Uterus (tissue), 4 donors: ENCODE measurements around the gene URGCP. TPM values are rescaled to one million over a fixed set of nuclear protein-coding genes. Genes with fewer than 3 reads are reported as not detected.
"Not testable (repeated sequence)": the region's sequence is repeated elsewhere in the genome, so short reads cannot be mapped to it uniquely, and the experiment has no call there.

Experiments used
- DNase-seq, 2 donors: peaks; one replicate each; pipeline ENCODE4 v3.0.0-alpha.2; 2019 to 2020
- H3K27ac ChIP-seq, 2 donors: fragments of 200-600 bp; sonication (generic); 1 replicate in 1 of 2; 2 replicates in 1 of 2; pipeline ENCODE4 v1.5.1; 2016 to 2018
- H3K27me3 ChIP-seq, 2 donors: fragments of 200-600 bp; sonication (generic); one replicate each; pipeline ENCODE4 v1.5.1; 2018 to 2019; ENCODE audit warnings: control low read depth in 1 of 2
- H3K36me3 ChIP-seq, 2 donors: fragments of 200-600 bp; sonication (generic); one replicate each; pipeline ENCODE4 v1.5.1; 2019; ENCODE audit warnings: control low read depth in 1 of 2
- H3K4me1 ChIP-seq, 2 donors: fragments of 200-600 bp; sonication (generic); one replicate each; pipeline ENCODE4 v1.5.1; 2018 to 2019; ENCODE audit warnings: control low read depth in 1 of 2
- H3K4me3 ChIP-seq, 2 donors: fragments of 200-600 bp; sonication (generic); 1 replicate in 1 of 2; 2 replicates in 1 of 2; pipeline ENCODE4 v1.5.1; 2018 to 2019; ENCODE audit warnings: mild to moderate bottlenecking in 1 of 2
- H3K9me3 ChIP-seq, 2 donors: fragments of 200-600 bp; sonication (generic); one replicate each; pipeline ENCODE4 v1.5.1; 2019; ENCODE audit warnings: control low read depth in 1 of 2
- POLR2A ChIP-seq, 2 donors: fragments of 450-650 bp; IDR thresholded peaks; one replicate each; pipeline ENCODE4 v1.6.1; 2016; ENCODE audit warnings: antibody characterized with exemption in 2 of 2, mild to moderate bottlenecking in 1 of 2, moderate library complexity in 1 of 2
- intact Hi-C: fragments of 100-400 bp; cut with DNase I; formaldehyde crosslinking; loops from one replicate; pipeline ENCODE4 v1.15.1; 2023; ENCODE audit warnings: low total_unique reads
- total RNA-seq, 4 donors: library from RNA; depleted of rRNA in 3 of 4; stranded (reverse); fragments of >200 nt in 3 of 4; gene quantifications; one replicate each; pipeline versions ENCODE4 v1.1.0 to v1.2.4, GENCODE V29; 2014 to 2023
- TF ChIP-seq, protein P1 (sequence below), 4 experiments: fragments of 200-600 bp in 2 of 4; fragments of 450-650 bp in 2 of 4; sonication (generic) in 2 of 4; IDR thresholded peaks; one replicate each; pipeline ENCODE4 v1.5.1; 2016 to 2019; ENCODE audit warnings: antibody characterized with exemption in 4 of 4, mild to moderate bottlenecking in 2 of 4, moderate library complexity in 1 of 4
- donor health status: DM: yes; HTN: yes; CAD: no.

URGCP gene
- total RNA-seq, 4 donors from 2014 or later, result 13.1 to 44.8 (median 28.9) TPM

DNA sequence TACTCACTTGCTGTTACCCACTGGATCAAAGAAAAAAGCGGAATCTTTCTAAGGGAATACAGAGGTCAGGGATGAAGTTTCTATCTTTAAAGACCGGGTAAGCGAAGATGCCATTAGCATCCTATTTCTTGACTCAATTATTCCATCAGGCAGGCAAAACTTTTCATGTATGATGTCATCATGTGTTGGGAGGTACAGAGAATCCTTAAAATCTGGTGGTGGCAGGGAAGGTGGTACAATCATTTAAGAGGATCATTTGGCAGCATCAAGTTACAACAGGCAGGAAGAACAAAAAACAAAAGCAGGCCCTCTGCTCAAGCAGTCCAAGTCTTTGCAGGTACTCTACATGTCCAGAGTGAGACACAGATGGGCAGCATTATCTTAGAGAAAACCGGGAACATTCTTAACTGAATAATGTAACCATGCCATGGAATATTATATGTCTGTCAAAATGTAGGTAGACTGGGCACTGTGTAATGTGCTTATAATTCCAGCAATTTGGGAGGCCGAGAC is 3.8 kb downstream of the URGCP start:
- intact Hi-C loops, result no loop called here
- H3K9me3 ChIP-seq, result no peaks in the 10 kb centered on the region
- no peak overlapping the region for H3K4me3 ChIP-seq
- peaks cover 0 to 8% of the 10 kb centered on the region in 2 donors for H3K4me1 ChIP-seq
- no peak overlapping the region for H3K27ac ChIP-seq
- TF ChIP-seq, protein P1, sequence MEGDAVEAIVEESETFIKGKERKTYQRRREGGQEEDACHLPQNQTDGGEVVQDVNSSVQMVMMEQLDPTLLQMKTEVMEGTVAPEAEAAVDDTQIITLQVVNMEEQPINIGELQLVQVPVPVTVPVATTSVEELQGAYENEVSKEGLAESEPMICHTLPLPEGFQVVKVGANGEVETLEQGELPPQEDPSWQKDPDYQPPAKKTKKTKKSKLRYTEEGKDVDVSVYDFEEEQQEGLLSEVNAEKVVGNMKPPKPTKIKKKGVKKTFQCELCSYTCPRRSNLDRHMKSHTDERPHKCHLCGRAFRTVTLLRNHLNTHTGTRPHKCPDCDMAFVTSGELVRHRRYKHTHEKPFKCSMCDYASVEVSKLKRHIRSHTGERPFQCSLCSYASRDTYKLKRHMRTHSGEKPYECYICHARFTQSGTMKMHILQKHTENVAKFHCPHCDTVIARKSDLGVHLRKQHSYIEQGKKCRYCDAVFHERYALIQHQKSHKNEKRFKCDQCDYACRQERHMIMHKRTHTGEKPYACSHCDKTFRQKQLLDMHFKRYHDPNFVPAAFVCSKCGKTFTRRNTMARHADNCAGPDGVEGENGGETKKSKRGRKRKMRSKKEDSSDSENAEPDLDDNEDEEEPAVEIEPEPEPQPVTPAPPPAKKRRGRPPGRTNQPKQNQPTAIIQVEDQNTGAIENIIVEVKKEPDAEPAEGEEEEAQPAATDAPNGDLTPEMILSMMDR (IDR thresholded peaks at IDR 0.05), result no peak
- TF ChIP-seq POLR2A (IDR thresholded peaks at IDR 0.05), result no peak
- no peaks in the 10 kb centered on the region for H3K27me3 ChIP-seq
- DNase-seq, result no peak
- no peaks in the 10 kb centered on the region for H3K36me3 ChIP-seq

DNA sequence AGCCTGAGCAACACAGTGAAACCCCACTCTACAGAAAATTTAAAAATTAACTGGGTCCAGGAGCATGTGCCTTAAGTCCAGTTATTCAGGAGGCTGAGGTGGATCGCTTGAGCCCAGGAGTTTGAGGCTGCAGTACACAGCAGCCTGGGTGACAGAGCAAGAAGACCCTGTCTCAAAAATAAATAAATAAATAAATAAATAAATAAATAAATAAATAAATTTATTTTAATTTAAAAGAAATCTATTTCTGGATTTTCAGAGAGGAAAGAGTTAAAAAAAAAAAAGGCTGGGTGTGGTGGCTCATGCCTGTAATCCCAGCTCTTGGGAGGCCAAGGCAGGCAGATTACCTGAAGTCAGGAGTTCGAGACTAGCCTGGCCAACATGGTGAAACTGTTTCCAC is 7.8 kb downstream of the URGCP start:
- H3K27me3 ChIP-seq, H3K9me3 ChIP-seq, H3K4me1 ChIP-seq, intact Hi-C loops, H3K36me3 ChIP-seq, H3K27ac ChIP-seq, DNase-seq, H3K4me3 ChIP-seq: not testable (repeated sequence)

DNA sequence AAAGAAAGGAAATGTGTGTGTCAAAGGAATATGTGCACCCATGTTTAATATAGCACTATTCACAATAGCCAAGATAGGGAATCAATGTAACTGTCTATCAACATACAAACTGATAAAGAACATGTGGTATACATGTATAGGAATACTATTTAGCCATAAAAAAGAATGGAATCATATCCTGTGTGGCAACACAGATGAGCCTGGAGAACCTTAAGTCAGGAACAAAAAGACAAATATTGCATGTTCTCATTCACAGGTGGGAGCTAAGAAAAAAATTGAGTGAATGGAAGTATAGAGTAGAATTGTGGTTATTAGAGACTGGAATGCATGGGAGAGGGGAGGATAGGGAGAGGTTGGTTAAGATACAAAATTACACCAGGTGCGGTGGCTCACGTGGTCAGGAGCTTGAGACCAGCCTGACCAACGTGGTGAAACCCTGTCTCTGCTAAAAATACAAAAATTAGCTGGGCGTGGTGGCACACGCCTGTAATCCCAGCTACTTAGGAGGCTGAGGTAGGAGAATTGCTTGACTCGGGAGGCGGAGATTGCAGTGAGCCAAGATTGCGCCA is 10.5 kb downstream of the URGCP start:
- no peak for DNase-seq
- Histone ChIP-seq H3K27ac (no peak overlapping the region), H3K4me1 (no peaks in the 10 kb centered on the region), H3K9me3 (no peaks in the 10 kb centered on the region), H3K27me3 (no peaks in the 10 kb centered on the region), H3K36me3 (no peaks in the 10 kb centered on the region), H3K4me3 (no peak overlapping the region)
- TF ChIP-seq, protein P1 (IDR thresholded peaks at IDR 0.05), result no peak
- TF ChIP-seq POLR2A (IDR thresholded peaks at IDR 0.05), result no peak
- intact Hi-C loops, result no loop called here

DNA sequence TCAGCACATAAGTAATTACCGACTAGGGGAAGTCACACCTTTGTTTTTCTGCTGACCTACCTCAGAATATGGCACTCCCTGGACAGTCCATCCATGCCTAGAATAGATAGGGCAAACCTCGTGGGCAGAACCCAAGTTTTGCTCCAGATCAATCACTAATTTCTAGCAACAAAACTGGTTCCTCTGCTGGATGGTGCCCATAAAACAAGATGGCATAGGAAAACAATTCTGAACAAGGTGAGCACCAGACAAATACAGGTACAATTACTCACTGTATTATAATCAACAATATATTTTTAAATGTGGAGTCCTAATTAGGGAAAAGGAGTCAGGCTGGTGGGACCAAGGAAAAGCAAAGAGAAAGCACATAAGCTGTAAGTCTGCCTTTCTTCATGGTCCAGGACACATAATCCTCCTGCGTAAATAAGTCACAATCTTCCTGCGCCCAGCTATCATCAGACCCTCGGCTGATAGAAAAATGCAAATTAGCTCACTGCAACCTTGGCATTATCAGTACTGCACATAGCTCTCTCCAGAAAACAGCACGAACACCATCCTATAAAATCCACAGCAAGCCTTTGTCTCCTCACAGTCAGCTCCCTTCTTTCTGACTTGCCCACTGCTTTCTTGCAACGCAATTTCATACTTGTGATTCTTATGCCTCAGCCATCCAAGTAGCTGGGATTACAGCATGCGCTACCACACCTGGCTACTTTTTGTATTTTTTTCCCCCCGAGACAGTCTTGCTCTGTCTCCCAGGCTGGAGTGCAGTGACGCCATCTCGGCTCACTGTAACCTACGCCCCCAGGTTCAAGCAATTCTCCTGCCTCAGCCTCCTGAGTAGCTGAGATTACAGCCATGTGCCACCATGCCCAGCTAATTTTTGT is 15.1 kb downstream of the URGCP start:
- TF ChIP-seq, protein P1 (IDR thresholded peaks at IDR 0.05), result no peak
- no peak for TF ChIP-seq POLR2A (IDR thresholded peaks at IDR 0.05)
- Histone ChIP-seq H3K36me3 (no peaks in the 10 kb centered on the region), H3K27ac (no peak overlapping the region), H3K27me3 (no peaks in the 10 kb centered on the region), H3K9me3 (no peaks in the 10 kb centered on the region), H3K4me1 (no peaks in the 10 kb centered on the region), H3K4me3 (no peak overlapping the region)
- DNase-seq, result no peak
- intact Hi-C loops, result no loop called here

DNA sequence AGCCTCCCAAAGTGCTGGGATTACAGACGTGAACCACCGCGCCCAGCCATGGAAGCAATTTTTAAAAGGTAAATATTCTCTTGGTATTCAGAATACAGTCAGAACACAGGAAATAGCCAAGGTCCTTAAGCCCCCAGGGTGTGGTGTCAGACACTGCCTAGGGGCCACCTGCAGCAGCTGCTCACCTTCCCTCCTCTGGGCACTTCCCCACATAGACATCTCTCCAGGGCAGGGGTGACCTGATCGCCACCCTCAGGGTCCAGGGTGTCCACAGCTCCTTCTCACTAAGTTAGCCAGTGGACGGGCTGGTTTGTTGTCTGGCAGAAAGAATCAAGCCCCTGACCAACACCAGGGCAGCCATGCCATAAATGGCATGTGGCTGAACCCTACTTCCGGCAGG is 15.9 kb downstream of the URGCP start:
- H3K27ac ChIP-seq, result no peak overlapping the region
- no peak overlapping the region for H3K4me3 ChIP-seq
- H3K9me3 ChIP-seq, result no peaks in the 10 kb centered on the region
- no peaks in the 10 kb centered on the region for H3K36me3 ChIP-seq
- no peak for DNase-seq
- H3K27me3 ChIP-seq, result no peaks in the 10 kb centered on the region
- intact Hi-C loops, result no loop called here
- H3K4me1 ChIP-seq, result no peaks in the 10 kb centered on the region
- TF ChIP-seq, protein P1 (IDR thresholded peaks at IDR 0.05), result no peak
- TF ChIP-seq POLR2A (IDR thresholded peaks at IDR 0.05), result no peak
